Colon (tissue), 2 donors: ENCODE results near the gene TRMU.

ENCODE experiments used
- FAIRE-seq: peaks from 2 replicates; lab custom pipeline; 2012; peaks lifted over from hg19 to GRCh38; lab: Jason Lieb, UNC
- donor health status: control.
- donor health status: control.

Gene TRMU

GRCh38 chr22:46369716-46370583 is 34.4 kb downstream of the TRMU start:
- no peak for FAIRE-seq

- no peak for FAIRE-seq
Measured at GRCh38 chr22:46370584-46371291, 35.2 kb downstream of the TRMU start.

- no peak for FAIRE-seq
Measured at GRCh38 chr22:46371623-46372226, 36.2 kb downstream of the TRMU start.

- no peak for FAIRE-seq
Measured at GRCh38 chr22:46372686-46373085, 37.2 kb downstream of the TRMU start.

GRCh38 chr22:46373159-46373558 is 37.6 kb downstream of the TRMU start:
- FAIRE-seq, result no peak

GRCh38 chr22:46373921-46374662 is 38.6 kb downstream of the TRMU start:
- FAIRE-seq, result no peak

GRCh38 chr22:46374663-46375474 is 39.4 kb downstream of the TRMU start:
- FAIRE-seq, result no peak

GRCh38 chr22:46376111-46376510 is 40.6 kb downstream of the TRMU start:
- no peak for FAIRE-seq

GRCh38 chr22:46376908-46377524 is 41.5 kb downstream of the TRMU start:
- no peak for FAIRE-seq

- FAIRE-seq, result no peak
Measured at GRCh38 chr22:46377525-46378425, 42.3 kb downstream of the TRMU start.

- no peak for FAIRE-seq
Measured at GRCh38 chr22:46378426-46379065, 43.0 kb downstream of the TRMU start.

GRCh38 chr22:46379066-46379930 is 43.8 kb downstream of the TRMU start:
- FAIRE-seq, result no peak

- no peak for FAIRE-seq
Measured at GRCh38 chr22:46380069-46380468, 44.6 kb downstream of the TRMU start.

GRCh38 chr22:46380581-46380980 is 45.1 kb downstream of the TRMU start:
- no peak for FAIRE-seq

- no peak for FAIRE-seq
Measured at GRCh38 chr22:46381142-46381541, 45.6 kb downstream of the TRMU start.

- FAIRE-seq, result no peak
Measured at GRCh38 chr22:46381731-46382130, 46.2 kb downstream of the TRMU start.

- no peak for FAIRE-seq
Measured at GRCh38 chr22:46382524-46382923, 47.0 kb downstream of the TRMU start.

- no peak for FAIRE-seq
Measured at GRCh38 chr22:46386312-46386711, 50.8 kb downstream of the TRMU start.
